Tibial artery (tissue), 4 donors: Measurements from ENCODE around the gene PTCH1.

ENCODE experiments used
- DNase-seq, 2 donors: peaks; one replicate each; pipeline ENCODE4 v3.0.0-alpha.2; 2019
- H3K27ac ChIP-seq, 2 donors: fragments of 200-600 bp; sonication (generic) in 1 of 2; 1 replicate in 1 of 2; 2 replicates in 1 of 2; pipeline ENCODE4 v1.5.1; 2018 to 2019; ENCODE audit warnings: mild to moderate bottlenecking in 1 of 2
- H3K27me3 ChIP-seq, 2 donors: fragments of 200-600 bp; sonication (generic) in 1 of 2; one replicate each; pipeline versions ENCODE4 v1.5.1 to v1.6.0; 2016 to 2019
- H3K36me3 ChIP-seq, 3 donors: fragments of 200-600 bp; sonication (generic) in 2 of 3; one replicate each; pipeline ENCODE4 v1.5.1; 2016 to 2019; ENCODE audit warnings: mild to moderate bottlenecking in 2 of 3
- H3K4me1 ChIP-seq, 4 donors: fragments of 200-600 bp; sonication (generic) in 2 of 4; 1 replicate in 3 of 4; 2 replicates in 1 of 4; pipeline ENCODE4 v1.5.1; 2016 to 2019
- H3K4me3 ChIP-seq, 2 donors: fragments of 200-600 bp; sonication (generic) in 1 of 2; 1 replicate in 1 of 2; 2 replicates in 1 of 2; pipeline ENCODE4 v1.5.1; 2018 to 2019; ENCODE audit warnings: mild to moderate bottlenecking in 2 of 2
- H3K9me3 ChIP-seq, 3 donors: fragments of 200-600 bp; sonication (generic) in 1 of 3; one replicate each; pipeline ENCODE4 v1.5.1; 2016 to 2019
- intact Hi-C: fragments of 100-400 bp; cut with DNase I; formaldehyde crosslinking; loops from one replicate; pipeline ENCODE4 v1.15.0; 2023; ENCODE audit warnings: low total_unique reads
- TF ChIP-seq, protein P1 (sequence below), 2 experiments: fragments of 200-600 bp in 1 of 2; fragments of 450-650 bp in 1 of 2; IDR thresholded peaks; one replicate each; pipeline ENCODE4 v1.5.1; 2017 to 2019; ENCODE audit warnings: antibody characterized with exemption in 2 of 2, mild to moderate bottlenecking in 1 of 2, moderate library complexity in 1 of 2

Gene PTCH1

DNA sequence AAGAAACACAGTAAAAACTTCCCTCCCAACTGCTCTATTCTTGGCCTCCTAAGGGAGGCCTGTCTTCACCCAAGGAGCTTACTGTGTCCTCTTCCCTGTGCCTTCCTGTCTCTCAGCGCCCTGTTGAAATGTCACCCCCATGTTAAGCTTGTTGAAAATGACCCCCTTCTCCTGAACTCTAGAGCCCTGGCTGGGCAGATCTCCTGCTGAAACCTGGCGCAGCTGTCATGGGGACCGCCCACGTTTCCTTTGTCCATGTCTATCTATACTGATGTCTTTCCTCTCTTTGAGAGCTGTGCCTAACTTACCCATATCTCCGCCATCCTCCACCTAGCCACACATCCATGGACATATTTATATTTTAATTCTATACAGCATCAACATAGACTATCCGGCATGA is 33.3 kb downstream of the PTCH1 start:
- DNase-seq, result no peak
- H3K4me1 ChIP-seq, result peaks cover 0 to 4% (median 0%) of the 10 kb centered on the region in 4 donors
- H3K27ac ChIP-seq, result no peak overlapping the region
- no peak overlapping the region for H3K4me3 ChIP-seq
- H3K9me3 ChIP-seq, result no peaks in the 10 kb centered on the region
- TF ChIP-seq, protein P1, sequence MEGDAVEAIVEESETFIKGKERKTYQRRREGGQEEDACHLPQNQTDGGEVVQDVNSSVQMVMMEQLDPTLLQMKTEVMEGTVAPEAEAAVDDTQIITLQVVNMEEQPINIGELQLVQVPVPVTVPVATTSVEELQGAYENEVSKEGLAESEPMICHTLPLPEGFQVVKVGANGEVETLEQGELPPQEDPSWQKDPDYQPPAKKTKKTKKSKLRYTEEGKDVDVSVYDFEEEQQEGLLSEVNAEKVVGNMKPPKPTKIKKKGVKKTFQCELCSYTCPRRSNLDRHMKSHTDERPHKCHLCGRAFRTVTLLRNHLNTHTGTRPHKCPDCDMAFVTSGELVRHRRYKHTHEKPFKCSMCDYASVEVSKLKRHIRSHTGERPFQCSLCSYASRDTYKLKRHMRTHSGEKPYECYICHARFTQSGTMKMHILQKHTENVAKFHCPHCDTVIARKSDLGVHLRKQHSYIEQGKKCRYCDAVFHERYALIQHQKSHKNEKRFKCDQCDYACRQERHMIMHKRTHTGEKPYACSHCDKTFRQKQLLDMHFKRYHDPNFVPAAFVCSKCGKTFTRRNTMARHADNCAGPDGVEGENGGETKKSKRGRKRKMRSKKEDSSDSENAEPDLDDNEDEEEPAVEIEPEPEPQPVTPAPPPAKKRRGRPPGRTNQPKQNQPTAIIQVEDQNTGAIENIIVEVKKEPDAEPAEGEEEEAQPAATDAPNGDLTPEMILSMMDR (IDR thresholded peaks at IDR 0.05), result no peak
- peaks cover 21 to 22% (median 22%) of the 10 kb centered on the region in 3 donors for H3K36me3 ChIP-seq
- intact Hi-C loops, result no loop called here
- H3K27me3 ChIP-seq, result no peaks in the 10 kb centered on the region

GRCh38 chr9:95482621-95483020 is 34.1 kb downstream of the PTCH1 start:
- Histone ChIP-seq H3K36me3 (peaks cover 29 to 30% (median 30%) of the 10 kb centered on the region in 3 donors), H3K4me3 (no peak overlapping the region), H3K4me1 (peaks cover 0 to 4% (median 0%) of the 10 kb centered on the region in 4 donors), H3K27me3 (no peaks in the 10 kb centered on the region), H3K27ac (no peak overlapping the region), H3K9me3 (no peaks in the 10 kb centered on the region)
- TF ChIP-seq, protein P1 (IDR thresholded peaks at IDR 0.05), result no peak
- DNase-seq, result no peak
- intact Hi-C loops, result no loop called here

DNA sequence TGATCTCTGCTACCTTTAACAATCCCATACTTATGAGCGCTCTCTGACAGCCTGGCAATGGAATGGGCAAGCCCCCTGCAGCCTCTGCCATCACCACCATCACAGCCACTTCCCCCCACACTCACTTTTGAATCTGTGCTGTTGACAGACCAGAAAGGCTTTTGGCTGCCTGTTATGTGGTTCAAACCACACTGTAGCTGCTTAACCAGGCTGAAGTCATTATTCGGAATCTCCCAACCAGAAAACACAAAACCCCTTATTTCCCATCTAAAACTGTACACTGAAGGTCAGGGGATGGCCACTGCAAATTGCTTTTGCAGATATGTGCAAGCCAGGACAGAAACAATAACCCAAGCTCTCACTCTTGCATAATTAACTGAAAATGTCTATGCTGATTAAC is 35.8 kb downstream of the PTCH1 start:
- no peak overlapping the region for H3K27ac ChIP-seq
- TF ChIP-seq, protein P1 (IDR thresholded peaks at IDR 0.05), result no peak
- H3K36me3 ChIP-seq, result peaks cover 46% of the 10 kb centered on the region in 3 donors
- no peak overlapping the region for H3K4me3 ChIP-seq
- DNase-seq, result no peak
- intact Hi-C loops, result no loop called here
- peaks cover 0 to 2% (median 0%) of the 10 kb centered on the region in 4 donors for H3K4me1 ChIP-seq
- no peaks in the 10 kb centered on the region for H3K27me3 ChIP-seq
- H3K9me3 ChIP-seq, result no peaks in the 10 kb centered on the region

DNA sequence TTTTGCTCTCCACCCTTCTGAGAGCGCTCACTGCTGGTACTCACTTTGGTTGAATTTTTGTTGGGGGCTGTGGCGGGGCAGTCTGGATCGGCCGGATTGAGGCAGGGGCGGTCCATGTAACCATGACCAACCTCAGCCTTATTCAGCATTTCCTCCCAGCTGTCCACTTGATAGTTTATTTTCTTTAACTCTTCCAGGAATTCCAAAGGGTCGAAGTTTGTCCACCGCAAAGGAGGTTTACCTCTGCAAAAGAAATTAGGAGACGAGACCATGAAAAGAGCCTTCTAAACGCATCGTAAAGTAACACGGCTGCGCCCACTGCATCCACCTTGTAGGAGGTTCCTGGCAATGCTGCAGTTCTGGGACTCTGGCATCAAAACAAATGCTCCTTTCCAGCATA is 36.4 kb downstream of the PTCH1 start:
- H3K27ac ChIP-seq, result no peak overlapping the region
- no peaks in the 10 kb centered on the region for H3K9me3 ChIP-seq
- H3K4me3 ChIP-seq, result no peak overlapping the region
- H3K27me3 ChIP-seq, result no peaks in the 10 kb centered on the region
- TF ChIP-seq, protein P1 (IDR thresholded peaks at IDR 0.05), result no peak
- H3K4me1 ChIP-seq, result no peaks in the 10 kb centered on the region
- intact Hi-C loops, result no loop called here
- peaks cover 52 to 53% (median 53%) of the 10 kb centered on the region in 3 donors for H3K36me3 ChIP-seq
- DNase-seq, result no peak

DNA sequence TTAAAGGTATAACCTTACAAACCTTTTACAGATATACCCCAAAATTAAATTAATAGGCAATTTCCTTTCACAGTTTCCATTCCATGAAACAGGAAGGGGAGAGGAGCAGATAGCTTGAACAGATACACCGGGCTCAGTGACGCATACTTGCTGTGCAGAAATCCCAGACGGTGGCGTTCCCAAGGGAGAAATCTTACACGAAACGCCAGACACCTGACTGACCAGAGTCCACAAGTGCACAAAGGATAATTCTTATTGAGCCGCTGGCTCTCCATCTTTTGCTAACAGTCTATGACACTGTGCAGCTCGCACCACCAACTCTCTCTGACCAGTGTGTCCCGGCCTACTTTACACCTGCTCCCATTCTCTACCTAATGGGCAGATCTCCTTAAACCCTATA is 37.4 kb downstream of the PTCH1 start:
- TF ChIP-seq, protein P1 (IDR thresholded peaks at IDR 0.05), result no peak
- no peak overlapping the region for H3K4me3 ChIP-seq
- intact Hi-C loops, result no loop called here
- H3K4me1 ChIP-seq, result no peaks in the 10 kb centered on the region
- no peaks in the 10 kb centered on the region for H3K27me3 ChIP-seq
- H3K36me3 ChIP-seq, result peaks cover 62 to 63% (median 62%) of the 10 kb centered on the region in 3 donors
- H3K9me3 ChIP-seq, result no peaks in the 10 kb centered on the region
- no peak overlapping the region for H3K27ac ChIP-seq
- no peak for DNase-seq

DNA sequence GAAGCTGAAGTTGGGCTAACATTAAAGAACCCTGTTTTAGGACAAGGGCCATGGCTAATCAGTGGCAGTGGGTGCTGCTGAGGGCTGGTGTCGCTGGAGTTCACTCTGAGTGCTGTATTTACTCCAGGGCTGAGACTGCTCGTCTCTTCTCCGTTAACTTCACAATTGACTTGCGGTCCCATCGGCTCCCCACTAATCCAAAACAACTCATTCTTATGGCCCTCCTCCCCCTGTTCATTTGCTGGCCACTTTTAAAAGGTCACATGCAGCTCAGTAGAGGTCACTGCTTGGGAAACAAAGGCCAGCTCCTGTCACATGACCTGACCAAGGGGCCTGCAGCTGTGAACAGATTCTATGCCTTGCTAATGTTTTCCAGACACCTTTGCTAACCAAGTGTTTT is 38.4 kb downstream of the PTCH1 start:
- Histone ChIP-seq H3K9me3 (no peaks in the 10 kb centered on the region), H3K27me3 (no peaks in the 10 kb centered on the region), H3K4me3 (no peak overlapping the region), H3K36me3 (peaks cover 72 to 73% (median 72%) of the 10 kb centered on the region in 3 donors), H3K4me1 (no peaks in the 10 kb centered on the region), H3K27ac (no peak overlapping the region)
- DNase-seq, result no peak
- TF ChIP-seq, protein P1 (IDR thresholded peaks at IDR 0.05), result no peak
- intact Hi-C loops, result no loop called here
